Caco-2 (cell line): Measurements from ENCODE around the gene TNF. TPM values are rescaled to one million over a fixed set of nuclear protein-coding genes. Genes with fewer than 3 reads are reported as not detected.

Experiments
- BruUV-seq: library from RNA; stranded (reverse); fragments of 400-500 nt; replicated peaks from 2 replicates; lab custom pipeline; 2021; lab: Mats Ljungman, UMichigan
- CTCF ChIA-PET: fragments of 300-600 bp; sonication (Branson Sonifier 250); formaldehyde crosslinking; loops from one replicate; lab custom pipeline; 2022; ENCODE audit warnings: antibody characterized with exemption; lab: Charles Lee
- POLR2A ChIA-PET: fragments of 300-600 bp; sonication (Branson Sonifier 250); formaldehyde crosslinking; loops from one replicate; lab custom pipeline; 2022; ENCODE audit warnings: antibody characterized with exemption; lab: Charles Lee
- DNase-seq, 2 experiments: peaks; one replicate each; pipeline versions ENCODE4 v3.0.0 to v3.0.0-alpha.2; 2020 to 2022
- H3K27me3 ChIP-seq: replicated peaks from 2 replicates; pipeline ENCODE4 v1.6.0; 2011; ENCODE audit warnings: low read length; ENCODE audit not compliant: control insufficient read depth, insufficient read depth
- H3K36me3 ChIP-seq: 2 replicates; pipeline ENCODE4 v1.5.1; 2011; ENCODE audit warnings: low read length; ENCODE audit not compliant: control insufficient read depth, insufficient read depth
- H3K4me1 ChIP-seq: fragments of 250-450 bp; sonication (Bioruptor Pico); 2 replicates; pipeline ENCODE4 v1.5.1; 2020; ENCODE audit warnings: mild to moderate bottlenecking
- H3K4me3 ChIP-seq: 2 replicates; pipeline ENCODE4 v1.5.1; 2011; ENCODE audit warnings: low read depth, mild to moderate bottlenecking, control low read depth, low read length
- H3K9me3 ChIP-seq: fragments of 250-450 bp; sonication (Bioruptor Pico); 2 replicates; pipeline ENCODE4 v1.5.1; 2020; ENCODE audit warnings: mild to moderate bottlenecking, moderate library complexity
- H3K27ac Mint-ChIP-seq: one replicate; pipeline ENCODE4 v1.8.0; 2022; ENCODE audit warnings: mixed read lengths; ENCODE audit not compliant: unreplicated experiment
- H3K27me3 Mint-ChIP-seq: one replicate; pipeline ENCODE4 v1.8.0; 2022; ENCODE audit warnings: mixed read lengths; ENCODE audit not compliant: insufficient read depth, unreplicated experiment
- H3K36me3 Mint-ChIP-seq: one replicate; pipeline ENCODE4 v1.8.0; 2022; ENCODE audit warnings: mild to moderate bottlenecking, mixed read lengths; ENCODE audit not compliant: insufficient read depth, unreplicated experiment
- H3K4me1 Mint-ChIP-seq: one replicate; pipeline ENCODE4 v1.8.0; 2022; ENCODE audit warnings: low read depth, mixed read lengths; ENCODE audit not compliant: unreplicated experiment
- H3K4me3 Mint-ChIP-seq: one replicate; pipeline ENCODE4 v1.8.0; 2022; ENCODE audit warnings: mild to moderate bottlenecking, moderate library complexity, mixed read lengths; ENCODE audit not compliant: unreplicated experiment
- H3K9me3 Mint-ChIP-seq: one replicate; pipeline ENCODE4 v1.8.0; 2022; ENCODE audit warnings: mixed read lengths; ENCODE audit not compliant: unreplicated experiment
- CTCF ChIP-seq, 2 experiments: fragments of 200-600 bp in 1 of 2; IDR thresholded peaks; 1 replicate in 1 of 2; 2 replicates in 1 of 2; pipeline versions ENCODE4 v1.5.1 to v1.8.0; 2011 to 2022; ENCODE audit warnings: antibody characterized with exemption in 1 of 2, control low read depth in 1 of 2, inconsistent platforms in 1 of 2, low read depth in 1 of 2, low read length in 1 of 2, mild to moderate bottlenecking in 1 of 2, moderate library complexity in 1 of 2; ENCODE audit not compliant: insufficient read depth in 1 of 2, severe bottlenecking in 1 of 2, unreplicated experiment in 1 of 2
- intact Hi-C: fragments of 100-400 bp; cut with micrococcal nuclease; formaldehyde crosslinking; loops from one replicate; pipeline ENCODE4 v1.10.0; 2022; ENCODE audit not compliant: unreplicated experiment
- total RNA-seq: library from RNA; stranded (reverse); gene quantifications from 2 replicates; pipeline ENCODE4 v1.2.3, GENCODE V29; 2022

TNF gene
- total RNA-seq, 1 experiment from 2014 or later = not detected

GRCh38 chr6:31567531-31568370 lies 7.6 kb upstream of the TNF start:
- BruUV-seq = no TSS peak

GRCh38 chr6:31568537-31568961 lies 6.8 kb upstream of the TNF start:
- BruUV-seq = no TSS peak
- TF ChIP-seq CTCF (IDR thresholded peaks at IDR 0.05; ENCODE audit: insufficient read depth in 1 of 2, low read depth in 1 of 2, low read length in 1 of 2, severe bottlenecking in 1 of 2, unreplicated experiment in 1 of 2) = no peak
- H3K9me3 Mint-ChIP-seq = no peaks in the 10 kb centered on the region
- ChIA-PET POLR2A (no interaction called here), CTCF (interaction anchor here (1.2 kb wide), 1 partner anchor 30 kb away, joined by 3 read pairs; no protein-coding TSS in a partner anchor)
- peaks cover 3% of the 10 kb centered on the region for H3K27me3 Mint-ChIP-seq
- no peak for DNase-seq
- Histone ChIP-seq H3K9me3 (no peaks in the 10 kb centered on the region), H3K4me1 (peaks cover 4% of the 10 kb centered on the region), H3K36me3 (no peaks in the 10 kb centered on the region), H3K4me3 (no peak overlapping the region), H3K27me3 (no peaks in the 10 kb centered on the region)
- no peak overlapping the region for H3K27ac Mint-ChIP-seq
- intact Hi-C loops = no loop called here
- H3K4me3 Mint-ChIP-seq = no peak overlapping the region
- no peaks in the 10 kb centered on the region for H3K36me3 Mint-ChIP-seq
- peaks cover 10% of the 10 kb centered on the region for H3K4me1 Mint-ChIP-seq

More at GRCh38 chr6:31567531-31568370, 7.6 kb upstream of the TNF start:
- ChIA-PET CTCF (interaction anchor here (1.2 kb wide), 1 partner anchor 30 kb away, joined by 3 read pairs; no protein-coding TSS in a partner anchor), POLR2A (no interaction called here)
- TF ChIP-seq CTCF (IDR thresholded peaks at IDR 0.05; ENCODE audit: insufficient read depth in 1 of 2, low read depth in 1 of 2, low read length in 1 of 2, severe bottlenecking in 1 of 2, unreplicated experiment in 1 of 2) = no peak
- Mint-ChIP-seq H3K9me3 (no peaks in the 10 kb centered on the region), H3K27ac (no peak overlapping the region), H3K36me3 (no peaks in the 10 kb centered on the region), H3K27me3 (peaks cover 3% of the 10 kb centered on the region), H3K4me1 (peaks cover 5% of the 10 kb centered on the region), H3K4me3 (no peak overlapping the region)
- no peaks in the 10 kb centered on the region for H3K4me1 ChIP-seq
- H3K4me3 ChIP-seq = no peak overlapping the region
- no peaks in the 10 kb centered on the region for H3K36me3 ChIP-seq
- DNase-seq = no peak
- intact Hi-C loops = no loop called here
- no peaks in the 10 kb centered on the region for H3K27me3 ChIP-seq
- H3K9me3 ChIP-seq = no peaks in the 10 kb centered on the region

GRCh38 chr6:31569861-31570536 lies 5.4 kb upstream of the TNF start:
- Histone ChIP-seq H3K4me3 (no peak overlapping the region), H3K27me3 (no peaks in the 10 kb centered on the region), H3K4me1 (peaks cover 10% of the 10 kb centered on the region), H3K36me3 (no peaks in the 10 kb centered on the region), H3K9me3 (no peaks in the 10 kb centered on the region)
- no peak for TF ChIP-seq CTCF (IDR thresholded peaks at IDR 0.05; ENCODE audit: insufficient read depth in 1 of 2, low read depth in 1 of 2, low read length in 1 of 2, severe bottlenecking in 1 of 2, unreplicated experiment in 1 of 2)
- no peaks in the 10 kb centered on the region for H3K36me3 Mint-ChIP-seq
- CTCF ChIA-PET = interaction anchor here (0.7 kb wide), 1 partner anchor 14 kb away, joined by 4 read pairs; no protein-coding TSS in a partner anchor
- peaks cover 18% of the 10 kb centered on the region for H3K4me1 Mint-ChIP-seq
- no peak overlapping the region for H3K4me3 Mint-ChIP-seq
- H3K27me3 Mint-ChIP-seq = peaks cover 3% of the 10 kb centered on the region
- POLR2A ChIA-PET = no interaction called here
- no peak overlapping the region for H3K27ac Mint-ChIP-seq
- no peak for DNase-seq
- no TSS peak for BruUV-seq
- intact Hi-C loops = no loop called here
- H3K9me3 Mint-ChIP-seq = no peaks in the 10 kb centered on the region
